Measurements from ENCODE around the gene NTMT2. TPM values are rescaled to one million over a fixed set of nuclear protein-coding genes. Genes with fewer than 3 reads are reported as not detected.

The NTMT2 gene
- polyA plus RNA-seq, 1 donor (not counting 4 experiments of a cell fraction or from before 2014, with no cell fraction given): not detected

GRCh38 chr1:170146720-170147263, 1.0 kb downstream of the NTMT2 start:
- no peaks in the 10 kb centered on the region for H3K27me3 ChIP-seq (ENCODE audit: control insufficient read depth, extremely low read depth, insufficient read depth, low read length)
- H3K9me1 ChIP-seq (ENCODE audit: control insufficient read depth, extremely low read depth, insufficient read depth, low read length): no peaks in the 10 kb centered on the region
- no peaks in the 10 kb centered on the region for H4K20me1 ChIP-seq (ENCODE audit: control insufficient read depth, extremely low read depth, insufficient read depth, low read length)
- no peaks in the 10 kb centered on the region for H3K36me3 ChIP-seq (ENCODE audit: control insufficient read depth in 2 of 2, extremely low read depth in 1 of 2, insufficient read depth in 2 of 2, low read length in 2 of 2)
- H3K27ac ChIP-seq (ENCODE audit: control insufficient read depth, insufficient read depth, low read length): no peak overlapping the region
- H3K9me3 ChIP-seq (ENCODE audit: control insufficient read depth, low read depth, low read length): no peaks in the 10 kb centered on the region
- no peaks in the 10 kb centered on the region for H3K4me1 ChIP-seq (ENCODE audit: control insufficient read depth, extremely low read depth, insufficient read depth, low read length)
- H3K79me2 ChIP-seq (ENCODE audit: control insufficient read depth, insufficient read depth, low read length): no peaks in the 10 kb centered on the region
- H2AFZ ChIP-seq (ENCODE audit: control insufficient read depth, low read length): no peak overlapping the region
- no peak for FAIRE-seq
- no peak overlapping the region for H3K4me2 ChIP-seq (ENCODE audit: control insufficient read depth, extremely low read depth, insufficient read depth, low read depth, low read length)
- no peak overlapping the region for H3K4me3 ChIP-seq (ENCODE audit: control insufficient read depth in 2 of 3, extremely low read depth in 1 of 3, insufficient read depth in 2 of 3, low read depth in 1 of 3, low read length in 3 of 3)
- H3K9ac ChIP-seq (ENCODE audit: control insufficient read depth, extremely low read depth, insufficient read depth, low read length): no peak overlapping the region
- dilution Hi-C loops (cut with MboI; ENCODE audit: extremely low pct_ligation_motif_present, low sequenced_read_pairs): no loop called here
- TF ChIP-seq CTCF (optimal IDR thresholded peaks at IDR 0.05 in 1 of 3, IDR thresholded peaks at IDR 0.05 in 1 of 3, conservative IDR thresholded peaks at IDR 0.05 in 1 of 3; ENCODE audit: extremely low read depth in 1 of 3, insufficient read depth in 2 of 3, low read length in 3 of 3): no peak
- TF ChIP-seq EZH2 (IDR thresholded peaks at IDR 0.05; ENCODE audit: low read length): no peak
- no peak for DNase-seq (ENCODE audit: low read depth, low spot score)

- Histone ChIP-seq H3K79me2 (ENCODE audit: control insufficient read depth, insufficient read depth, low read length) (no peaks in the 10 kb centered on the region), H3K27ac (ENCODE audit: control insufficient read depth, insufficient read depth, low read length) (no peak overlapping the region), H3K4me3 (ENCODE audit: control insufficient read depth in 2 of 3, extremely low read depth in 1 of 3, insufficient read depth in 2 of 3, low read depth in 1 of 3, low read length in 3 of 3) (no peak overlapping the region), H3K4me1 (ENCODE audit: control insufficient read depth, extremely low read depth, insufficient read depth, low read length) (no peaks in the 10 kb centered on the region), H4K20me1 (ENCODE audit: control insufficient read depth, extremely low read depth, insufficient read depth, low read length) (no peaks in the 10 kb centered on the region), H3K9me3 (ENCODE audit: control insufficient read depth, low read depth, low read length) (no peaks in the 10 kb centered on the region), H3K9ac (ENCODE audit: control insufficient read depth, extremely low read depth, insufficient read depth, low read length) (no peak overlapping the region), H2AFZ (ENCODE audit: control insufficient read depth, low read length) (no peak overlapping the region), H3K4me2 (ENCODE audit: control insufficient read depth, extremely low read depth, insufficient read depth, low read depth, low read length) (no peak overlapping the region), H3K9me1 (ENCODE audit: control insufficient read depth, extremely low read depth, insufficient read depth, low read length) (no peaks in the 10 kb centered on the region), H3K27me3 (ENCODE audit: control insufficient read depth, extremely low read depth, insufficient read depth, low read length) (no peaks in the 10 kb centered on the region), H3K36me3 (ENCODE audit: control insufficient read depth in 2 of 2, extremely low read depth in 1 of 2, insufficient read depth in 2 of 2, low read length in 2 of 2) (no peaks in the 10 kb centered on the region)
- no peak for FAIRE-seq
- TF ChIP-seq CTCF (optimal IDR thresholded peaks at IDR 0.05 in 1 of 3, IDR thresholded peaks at IDR 0.05 in 1 of 3, conservative IDR thresholded peaks at IDR 0.05 in 1 of 3; ENCODE audit: extremely low read depth in 1 of 3, insufficient read depth in 2 of 3, low read length in 3 of 3) (no peak), EZH2 (IDR thresholded peaks at IDR 0.05; ENCODE audit: low read length) (no peak)
- no peak for DNase-seq (ENCODE audit: low read depth, low spot score)
- dilution Hi-C loops (cut with MboI; ENCODE audit: extremely low pct_ligation_motif_present, low sequenced_read_pairs): no loop called here
These were observed 3.5 kb downstream of the NTMT2 start for GRCh38 chr1:170149241-170149640.
